Stimulated activated effector memory CD8-positive, alpha-beta T cell treated with anti-CD3 and anti-CD28 coated beads, Interleukin-12 subunit alpha, Interleukin-12 subunit beta, amount 100 ng/mL, for 72 hours (primary cell): ENCODE measurements around the gene PKNOX2.

ENCODE experiments used
- ATAC-seq: fragments of 150-1000 bp; cut with Tn5 transposase; 2 replicates; pipeline ENCODE4 v1.10.0; 2021
- DNase-seq, 2 donors: peaks; one replicate each; pipeline ENCODE4 v3.0.0; 2021 to 2022; ENCODE audit warnings: low spot score in 2 of 2
- H3K27ac Mint-ChIP-seq: one replicate; pipeline ENCODE4 v1.8.0; 2022; ENCODE audit warnings: mild to moderate bottlenecking, mixed read lengths
- H3K36me3 Mint-ChIP-seq: one replicate; pipeline ENCODE4 v1.8.0; 2022; ENCODE audit warnings: mild to moderate bottlenecking, mixed read lengths
- H3K4me1 Mint-ChIP-seq: one replicate; pipeline ENCODE4 v1.8.0; 2022; ENCODE audit warnings: mixed read lengths
- H3K4me3 Mint-ChIP-seq: one replicate; pipeline ENCODE4 v1.8.0; 2022; ENCODE audit warnings: mild to moderate bottlenecking, mixed read lengths
- H3K9me3 Mint-ChIP-seq: one replicate; pipeline ENCODE4 v1.8.0; 2022; ENCODE audit warnings: mixed read lengths

Gene PKNOX2

DNA sequence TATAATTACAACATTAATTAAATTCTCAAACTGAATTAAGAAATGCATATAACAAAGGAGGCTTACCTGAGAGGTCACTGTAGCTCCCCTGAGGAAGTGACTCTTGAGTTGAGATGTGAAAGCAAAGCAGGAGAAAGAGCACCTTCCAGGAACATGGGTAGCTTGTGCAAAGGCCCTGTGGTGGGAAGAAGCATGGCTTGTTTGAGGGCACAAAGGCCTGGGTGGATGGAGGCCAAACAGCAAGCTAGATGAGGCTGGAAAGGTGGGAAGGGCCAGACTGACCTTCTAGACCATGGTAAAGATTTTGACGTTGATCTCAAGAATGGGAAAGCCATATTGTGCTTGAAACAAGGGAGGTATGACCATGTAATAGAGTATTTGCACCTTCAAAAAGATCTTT is 155.1 kb downstream of the PKNOX2 start:
- H3K4me1 Mint-ChIP-seq = no peaks in the 10 kb centered on the region
- DNase-seq = no peak
- H3K36me3 Mint-ChIP-seq = no peaks in the 10 kb centered on the region
- H3K4me3 Mint-ChIP-seq = no peak overlapping the region
- H3K27ac Mint-ChIP-seq = no peak overlapping the region
- H3K9me3 Mint-ChIP-seq = no peaks in the 10 kb centered on the region
- ATAC-seq = no peak

DNA sequence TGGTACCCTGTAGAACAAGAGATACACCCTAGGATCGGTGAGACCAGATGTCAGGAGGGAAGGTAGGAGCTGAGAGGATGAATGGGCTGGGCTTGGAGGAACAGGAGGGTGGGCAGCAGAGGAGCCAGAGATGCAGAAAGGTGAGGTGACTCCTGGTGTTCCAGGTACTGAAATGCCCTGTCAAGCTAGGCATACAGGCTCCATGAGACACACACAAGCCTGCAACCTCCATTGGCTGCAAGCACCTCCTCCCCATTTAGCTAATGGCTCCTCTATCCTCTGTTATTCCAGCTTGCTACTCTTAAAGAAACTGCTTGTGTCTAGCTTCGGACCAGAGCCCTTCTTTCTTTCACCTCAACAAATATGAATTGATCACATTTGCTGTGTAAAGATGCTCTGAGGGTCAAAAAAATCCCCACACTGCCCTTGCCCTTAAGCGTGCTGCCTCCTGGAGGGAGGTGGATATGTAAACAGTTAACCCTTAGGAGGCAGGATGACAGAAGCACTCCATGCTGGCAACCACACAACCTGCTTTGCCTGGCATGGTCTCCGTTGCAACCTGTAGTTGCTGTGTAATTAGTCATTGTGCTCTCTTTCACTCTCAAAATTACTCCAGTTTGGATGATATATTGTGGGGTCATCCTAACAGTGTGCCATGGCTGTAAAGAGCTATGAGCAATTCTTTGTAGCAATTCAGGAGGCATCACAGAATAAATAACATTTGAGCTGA is 156.0 kb downstream of the PKNOX2 start:
- H3K4me3 Mint-ChIP-seq = no peak overlapping the region
- no peak overlapping the region for H3K27ac Mint-ChIP-seq
- no peaks in the 10 kb centered on the region for H3K9me3 Mint-ChIP-seq
- no peaks in the 10 kb centered on the region for H3K36me3 Mint-ChIP-seq
- no peak for DNase-seq
- no peaks in the 10 kb centered on the region for H3K4me1 Mint-ChIP-seq
- peak; percentile 67 for ATAC-seq

DNA sequence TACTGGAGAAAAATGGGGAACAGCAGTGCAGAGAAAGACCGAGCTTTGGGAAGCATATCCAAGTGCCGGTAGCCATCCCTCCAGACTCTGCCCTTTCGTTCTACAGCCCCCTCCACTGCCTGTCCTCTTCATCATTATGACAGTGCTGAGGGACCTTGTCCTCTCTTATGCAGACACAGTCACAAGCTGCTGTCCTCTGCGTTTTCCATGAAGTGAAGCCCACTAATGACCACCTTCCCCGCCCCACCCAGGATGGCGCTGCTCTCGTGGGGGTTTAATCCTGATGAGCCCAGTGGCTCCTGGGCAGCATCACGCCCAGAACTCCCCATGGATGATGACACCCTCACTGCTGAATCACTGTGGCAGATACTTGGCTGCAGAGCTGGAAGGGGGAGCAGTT is 157.7 kb downstream of the PKNOX2 start:
- DNase-seq (no peak), ATAC-seq (no peak)
- Mint-ChIP-seq H3K4me1 (no peaks in the 10 kb centered on the region), H3K36me3 (no peaks in the 10 kb centered on the region), H3K9me3 (no peaks in the 10 kb centered on the region), H3K4me3 (no peak overlapping the region), H3K27ac (no peak overlapping the region)

DNA sequence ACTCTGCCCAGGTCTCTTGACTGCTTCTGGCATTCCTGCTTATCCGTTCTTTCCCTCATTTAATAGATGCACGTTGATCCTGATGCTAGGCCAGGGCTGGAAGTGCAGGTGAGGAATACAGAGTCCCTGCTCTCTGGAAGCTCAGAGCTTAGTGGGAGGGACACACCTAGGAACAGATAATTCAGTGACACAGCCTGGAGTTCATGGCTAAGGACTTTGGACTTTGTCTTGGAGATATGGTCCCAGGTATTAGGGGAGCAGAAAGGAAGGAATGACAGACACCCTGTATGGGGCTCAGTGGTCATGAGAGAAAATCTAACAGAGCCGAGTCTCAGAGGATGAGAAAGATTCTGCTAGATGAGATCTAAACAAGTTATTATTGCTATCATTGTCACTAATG is 160.6 kb downstream of the PKNOX2 start:
- H3K9me3 Mint-ChIP-seq = no peaks in the 10 kb centered on the region
- no peak for ATAC-seq
- no peak for DNase-seq
- no peak overlapping the region for H3K27ac Mint-ChIP-seq
- H3K4me1 Mint-ChIP-seq = peaks cover 6% of the 10 kb centered on the region
- no peaks in the 10 kb centered on the region for H3K36me3 Mint-ChIP-seq
- no peak overlapping the region for H3K4me3 Mint-ChIP-seq

DNA sequence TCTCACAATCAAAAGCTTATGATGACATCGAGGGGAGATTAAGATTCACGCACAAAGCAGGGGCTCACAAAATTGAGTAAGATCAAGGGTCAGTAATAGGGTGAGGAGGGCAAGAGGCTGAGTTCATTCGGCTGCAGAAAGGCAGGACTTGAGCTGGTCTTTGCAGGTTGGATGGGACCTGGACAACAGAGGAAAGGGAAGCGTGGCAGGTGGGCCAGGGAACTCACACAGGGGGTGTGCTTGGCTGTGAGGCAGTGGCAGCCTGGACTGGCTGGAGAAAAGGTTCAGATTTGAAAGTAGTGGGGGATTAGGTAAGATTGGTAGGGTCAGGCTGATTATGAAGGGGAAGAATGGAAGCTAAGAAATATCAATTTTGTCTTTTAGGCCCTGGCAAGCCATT is 161.6 kb downstream of the PKNOX2 start:
- Mint-ChIP-seq H3K9me3 (no peaks in the 10 kb centered on the region), H3K27ac (no peak overlapping the region), H3K4me3 (no peak overlapping the region), H3K36me3 (no peaks in the 10 kb centered on the region), H3K4me1 (peaks cover 6% of the 10 kb centered on the region)
- no peak for ATAC-seq
- no peak for DNase-seq

DNA sequence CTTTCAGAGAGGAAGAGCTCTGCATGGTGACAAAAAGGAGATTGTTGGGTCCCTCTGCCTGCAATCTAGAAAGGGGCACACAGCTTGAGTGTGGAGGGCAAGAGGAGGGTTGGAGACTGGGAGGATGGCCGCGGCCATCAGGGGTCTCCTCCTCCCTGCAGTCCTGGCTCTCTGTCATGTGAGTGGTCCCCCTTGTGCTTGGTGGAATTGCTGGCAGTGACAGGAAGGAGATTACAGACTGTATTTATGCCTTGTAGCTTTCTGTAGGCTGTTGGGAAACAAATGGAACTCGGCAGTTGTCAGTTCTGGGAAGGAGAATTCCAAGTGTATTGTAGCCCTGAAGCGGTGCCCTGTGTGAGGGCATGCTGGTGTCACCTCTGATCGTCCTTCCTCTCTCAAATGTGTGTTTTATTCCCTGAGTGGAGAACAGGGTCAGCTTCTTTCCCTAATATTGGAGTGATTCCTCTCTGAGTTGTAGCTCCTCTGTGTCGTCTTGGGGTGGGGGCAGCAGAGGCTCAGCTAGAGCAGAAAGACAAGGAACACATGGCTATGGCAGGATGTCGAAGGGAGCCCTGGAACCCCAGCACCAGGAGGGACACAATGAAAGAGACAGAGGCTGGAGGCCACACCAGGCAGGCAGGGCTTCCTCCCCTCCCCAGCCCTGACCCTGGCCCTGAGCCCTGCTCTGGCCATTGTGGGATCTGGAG is 163.1 kb downstream of the PKNOX2 start:
- DNase-seq (no peak), ATAC-seq (peak; percentile 9)
- Mint-ChIP-seq H3K36me3 (no peaks in the 10 kb centered on the region), H3K27ac (no peak overlapping the region), H3K9me3 (no peaks in the 10 kb centered on the region), H3K4me1 (peaks cover 6% of the 10 kb centered on the region), H3K4me3 (no peak overlapping the region)

DNA sequence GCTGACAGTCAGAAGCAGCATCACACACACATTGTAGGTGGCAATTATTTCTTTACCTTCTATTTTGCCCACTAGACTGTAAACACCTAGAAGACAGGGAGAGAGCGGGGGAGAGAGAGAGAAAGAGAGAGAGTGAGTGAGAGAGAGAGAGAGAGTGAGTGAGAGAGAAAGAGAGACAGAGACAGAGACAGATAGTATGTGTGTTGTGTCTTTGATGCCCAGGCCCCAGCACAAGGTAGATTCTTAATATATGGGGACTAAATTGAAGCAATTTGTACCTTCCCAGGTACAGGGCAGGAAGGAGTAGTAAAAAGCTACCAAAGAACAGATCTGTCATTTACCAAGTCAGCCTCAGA is 163.7 kb downstream of the PKNOX2 start:
- Mint-ChIP-seq H3K9me3 (no peaks in the 10 kb centered on the region), H3K27ac (no peak overlapping the region), H3K4me1 (peaks cover 6% of the 10 kb centered on the region), H3K36me3 (no peaks in the 10 kb centered on the region), H3K4me3 (no peak overlapping the region)
- no peak for ATAC-seq
- DNase-seq = no peak

DNA sequence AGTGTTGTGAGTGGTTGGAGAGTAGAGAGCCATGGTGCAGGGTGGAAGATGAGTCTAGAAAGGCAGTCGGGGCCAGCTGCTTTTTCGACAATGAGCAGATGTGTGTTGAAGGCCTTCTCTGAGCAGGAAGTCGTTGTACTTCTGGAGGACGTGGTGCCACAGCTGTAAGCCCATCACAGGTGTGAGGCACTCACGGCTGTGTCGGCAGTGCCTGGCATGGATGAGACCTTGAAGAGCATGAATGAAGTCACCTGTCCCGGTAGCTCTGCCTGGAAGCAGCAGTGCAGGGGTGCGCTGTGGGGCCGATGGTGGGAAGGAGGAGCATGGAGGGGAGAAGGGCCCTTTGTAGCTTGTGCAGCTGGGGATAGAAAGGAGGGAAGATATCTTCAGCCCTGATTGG is 165.2 kb downstream of the PKNOX2 start:
- Mint-ChIP-seq H3K36me3 (no peaks in the 10 kb centered on the region), H3K4me3 (no peak overlapping the region), H3K9me3 (no peaks in the 10 kb centered on the region), H3K4me1 (peaks cover 6% of the 10 kb centered on the region), H3K27ac (no peak overlapping the region)
- no peak for DNase-seq
- no peak for ATAC-seq

DNA sequence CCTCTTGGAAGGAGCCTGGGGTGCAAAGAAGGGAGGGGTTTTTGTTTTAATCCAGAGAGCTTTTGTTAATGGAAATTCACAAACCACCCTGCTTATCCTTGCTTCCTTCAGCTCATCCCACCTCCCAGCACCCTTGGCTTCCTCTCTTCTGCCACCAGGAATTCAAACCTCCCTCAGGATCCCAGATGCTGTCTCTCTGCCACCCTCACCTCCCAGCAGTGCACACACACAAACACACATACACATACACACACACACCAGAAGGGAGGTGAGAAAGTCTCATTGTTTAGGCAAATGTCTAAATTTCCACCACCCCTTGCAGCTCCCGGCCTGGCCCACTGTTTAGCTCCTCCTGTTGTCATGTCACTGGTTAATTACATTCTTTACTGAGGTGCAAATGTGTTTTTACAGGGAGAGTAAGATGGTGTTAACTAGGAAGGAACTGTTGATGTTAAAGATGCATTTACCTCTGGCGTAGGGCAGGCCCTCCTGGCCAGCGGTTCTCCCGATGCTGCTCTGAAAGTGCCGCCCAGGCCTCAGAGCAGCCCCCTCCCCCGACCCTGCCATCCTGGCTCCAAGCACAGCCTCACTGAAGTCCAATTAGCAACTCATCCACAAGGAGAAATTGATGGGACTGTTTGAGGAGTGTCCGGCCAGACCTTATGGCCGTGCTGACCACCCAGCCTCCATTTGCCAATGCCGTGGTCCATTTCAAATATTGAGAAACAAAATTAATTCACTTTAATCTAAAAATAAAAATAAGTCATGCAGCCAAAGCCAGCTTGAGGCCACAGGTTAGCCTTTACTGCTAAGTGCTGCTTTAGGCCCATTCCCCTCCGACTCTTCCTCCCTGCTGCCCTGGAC is 166.1 kb downstream of the PKNOX2 start:
- H3K9me3 Mint-ChIP-seq = no peaks in the 10 kb centered on the region
- ATAC-seq (no peak), DNase-seq (no peak)
- H3K27ac Mint-ChIP-seq = no peak overlapping the region
- no peak overlapping the region for H3K4me3 Mint-ChIP-seq
- H3K4me1 Mint-ChIP-seq = peaks cover 6% of the 10 kb centered on the region
- no peaks in the 10 kb centered on the region for H3K36me3 Mint-ChIP-seq

DNA sequence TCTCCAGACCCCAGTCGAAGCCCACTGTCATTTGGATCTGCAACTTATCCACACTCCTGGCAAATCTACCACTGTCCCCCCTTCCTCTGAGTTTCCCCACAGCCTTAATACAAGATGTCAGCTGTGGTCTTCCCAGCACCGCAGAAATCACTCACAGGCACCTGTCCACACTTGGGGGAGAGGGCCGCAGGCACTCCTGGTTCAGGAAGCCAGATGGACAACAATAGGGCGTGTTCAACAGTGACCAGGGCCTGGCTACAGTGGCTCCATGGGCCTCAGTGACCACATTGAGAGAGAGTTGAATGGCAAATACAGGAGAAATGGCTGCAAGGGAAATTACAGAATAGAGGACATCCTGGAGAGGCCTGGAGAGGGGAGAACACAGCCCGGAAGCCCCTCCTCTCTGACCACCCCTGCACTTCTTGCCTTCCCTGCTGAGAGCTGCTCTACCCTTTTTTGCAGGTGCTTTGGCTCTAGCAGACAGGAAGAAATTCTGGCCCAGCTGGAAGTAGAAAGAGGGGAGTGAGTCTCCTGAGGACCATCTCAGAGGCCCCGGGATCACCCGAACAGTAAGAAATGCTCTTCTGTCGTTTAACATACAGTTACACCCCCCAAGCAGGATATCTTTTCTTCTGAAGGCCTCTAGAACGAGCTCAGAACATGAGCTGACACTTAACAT is 166.9 kb downstream of the PKNOX2 start:
- Mint-ChIP-seq H3K4me3 (no peak overlapping the region), H3K4me1 (peaks cover 6% of the 10 kb centered on the region), H3K27ac (no peak overlapping the region), H3K36me3 (no peaks in the 10 kb centered on the region), H3K9me3 (no peaks in the 10 kb centered on the region)
- DNase-seq = no peak
- no peak for ATAC-seq

DNA sequence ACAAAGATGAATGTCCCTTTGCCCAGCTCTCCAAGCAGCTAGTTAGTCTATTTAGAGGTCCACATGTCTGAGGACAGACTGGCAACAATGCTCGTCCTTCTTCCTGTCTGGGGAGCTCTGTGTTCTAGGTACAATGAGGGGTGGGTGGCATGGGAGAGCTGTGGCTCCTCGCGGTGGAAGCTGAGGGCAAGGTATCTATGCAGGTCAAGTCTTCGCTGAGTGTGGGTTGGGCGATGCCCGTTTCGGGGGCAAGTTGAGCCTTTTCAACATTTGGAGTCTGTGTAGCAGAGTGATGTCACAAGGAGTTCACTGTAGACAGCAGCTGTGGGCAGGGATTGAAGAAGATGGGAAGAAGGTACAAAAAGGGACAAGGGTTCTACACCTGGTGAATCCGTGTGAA is 168.3 kb downstream of the PKNOX2 start:
- H3K27ac Mint-ChIP-seq = no peak overlapping the region
- DNase-seq = no peak
- no peaks in the 10 kb centered on the region for H3K36me3 Mint-ChIP-seq
- peaks cover 6% of the 10 kb centered on the region for H3K4me1 Mint-ChIP-seq
- no peaks in the 10 kb centered on the region for H3K9me3 Mint-ChIP-seq
- no peak overlapping the region for H3K4me3 Mint-ChIP-seq
- no peak for ATAC-seq

DNA sequence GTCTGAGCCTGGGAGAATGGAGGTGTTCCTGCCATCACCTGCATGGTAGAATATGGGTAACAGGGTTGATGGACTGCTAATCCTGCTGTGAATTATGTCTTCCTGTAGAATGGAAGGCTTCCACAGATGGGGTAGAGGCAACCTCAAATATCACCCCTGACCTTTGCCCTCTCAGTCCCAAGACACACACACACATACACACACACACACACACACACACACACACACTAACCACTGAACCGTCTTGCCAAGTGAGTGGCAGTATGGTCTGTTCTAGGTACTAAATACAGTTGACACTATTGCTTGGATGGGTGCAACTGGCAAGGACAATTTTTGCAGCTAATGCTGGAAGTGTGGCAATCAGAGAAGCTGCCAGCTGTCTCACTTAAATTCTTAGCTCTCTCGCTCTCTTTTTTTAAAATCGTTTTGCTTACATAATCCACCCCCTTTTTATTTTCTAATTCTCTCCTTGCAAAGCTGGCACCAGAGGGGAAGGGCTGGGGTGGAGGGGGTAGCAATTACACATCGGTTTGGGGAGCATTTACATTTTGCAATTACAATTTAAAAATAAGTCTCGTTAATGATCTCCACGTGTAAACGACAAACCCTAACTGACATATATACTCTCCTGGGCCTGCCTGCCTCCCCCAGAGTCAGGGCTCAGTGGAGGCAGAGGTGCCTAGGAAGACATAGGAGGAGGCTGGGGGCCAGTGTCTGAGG is 169.0 kb downstream of the PKNOX2 start:
- H3K4me3 Mint-ChIP-seq = no peak overlapping the region
- H3K4me1 Mint-ChIP-seq = peaks cover 6% of the 10 kb centered on the region
- DNase-seq (no peak), ATAC-seq (no peak)
- no peaks in the 10 kb centered on the region for H3K9me3 Mint-ChIP-seq
- H3K36me3 Mint-ChIP-seq = no peaks in the 10 kb centered on the region
- H3K27ac Mint-ChIP-seq = no peak overlapping the region

DNA sequence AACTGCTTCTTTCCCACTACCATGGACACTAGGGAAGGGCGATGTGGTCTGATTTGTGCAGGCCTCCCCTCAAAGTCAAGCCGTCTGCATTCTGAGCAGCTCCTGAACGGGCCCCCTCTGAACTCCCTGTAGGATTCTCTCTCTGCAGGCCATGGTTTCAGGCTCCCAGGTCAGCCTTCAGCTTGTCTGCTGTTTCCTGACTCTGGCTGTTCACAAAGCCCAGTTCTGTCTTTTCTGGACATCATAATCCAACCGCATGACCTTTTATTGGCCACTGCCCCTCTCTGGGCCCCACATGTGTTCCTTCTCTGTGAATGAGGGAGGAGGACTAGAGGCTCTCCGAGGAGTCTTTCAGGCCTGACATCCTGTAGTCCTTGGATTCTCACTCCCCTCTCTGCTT is 170.6 kb downstream of the PKNOX2 start:
- no peak overlapping the region for H3K27ac Mint-ChIP-seq
- H3K4me1 Mint-ChIP-seq = no peaks in the 10 kb centered on the region
- H3K4me3 Mint-ChIP-seq = no peak overlapping the region
- H3K9me3 Mint-ChIP-seq = no peaks in the 10 kb centered on the region
- no peaks in the 10 kb centered on the region for H3K36me3 Mint-ChIP-seq
- ATAC-seq = no peak
- no peak for DNase-seq

DNA sequence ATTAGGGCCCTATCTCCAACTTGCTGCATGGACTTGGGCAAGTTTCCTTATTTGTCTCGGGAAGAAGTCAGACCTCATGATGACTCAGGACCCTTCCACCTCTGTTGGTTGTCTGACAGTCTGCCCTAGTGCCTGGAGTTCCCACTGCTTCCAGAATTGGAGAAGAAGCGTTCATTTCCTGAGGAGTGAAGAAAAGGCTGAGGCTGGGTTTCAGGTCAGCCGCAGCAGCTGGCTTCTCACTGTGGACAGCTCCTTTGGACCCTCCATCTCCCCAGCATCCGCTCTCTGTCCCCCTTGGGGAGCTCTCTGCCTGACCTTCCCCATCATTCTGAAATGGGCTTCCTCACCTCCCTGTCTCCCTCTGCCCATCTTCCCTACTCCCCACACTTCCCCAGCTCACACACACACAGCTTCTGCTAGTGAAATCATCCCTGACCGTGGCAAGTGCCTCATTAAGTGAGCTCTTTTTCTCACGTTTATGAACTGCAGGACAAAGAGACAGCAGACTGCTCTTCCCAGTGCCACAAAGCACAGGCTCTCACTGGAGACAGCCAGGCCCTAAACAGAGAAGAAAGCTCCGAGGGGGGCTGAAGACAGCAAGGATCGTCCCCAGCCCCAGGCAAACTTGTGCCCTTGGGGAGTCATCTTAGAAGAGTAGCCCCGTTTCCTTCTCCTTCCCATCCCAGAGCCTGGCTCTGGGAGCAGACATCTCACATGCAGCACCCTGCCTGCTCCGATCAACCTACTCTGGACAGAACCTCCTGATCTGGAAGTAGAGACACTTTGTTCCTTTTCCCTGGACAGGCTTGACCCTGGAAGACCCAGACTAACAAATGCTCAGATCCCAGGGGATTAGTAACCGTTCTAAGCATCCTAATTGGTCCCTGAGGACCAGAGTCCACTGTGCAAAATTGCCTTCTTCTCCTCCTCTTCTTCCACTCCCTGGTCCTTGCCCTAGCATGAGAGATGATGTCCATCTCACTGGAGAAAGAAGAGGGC is 173.6 kb downstream of the PKNOX2 start:
- H3K9me3 Mint-ChIP-seq = no peaks in the 10 kb centered on the region
- H3K4me1 Mint-ChIP-seq = no peaks in the 10 kb centered on the region
- no peak for ATAC-seq
- no peak for DNase-seq
- no peaks in the 10 kb centered on the region for H3K36me3 Mint-ChIP-seq
- H3K4me3 Mint-ChIP-seq = no peak overlapping the region
- no peak overlapping the region for H3K27ac Mint-ChIP-seq
